A549 (cell line): Measurements from ENCODE around the gene TRPV2.

Source experiments
- BCL3 ChIP-seq: fragments of >200 bp; sonication (Bioruptor Twin); formaldehyde crosslinking; IDR thresholded peaks from 3 replicates; pipeline ENCODE4 v1.6.1; 2016
- CHD4 ChIP-seq: fragments of 200-600 bp; sonication (generic); IDR thresholded peaks from 2 replicates; pipeline ENCODE4 v1.6.1; 2016; ENCODE audit warnings: antibody characterized with exemption, mild to moderate bottlenecking, borderline replicate concordance
- CTCF ChIP-seq: fragments of >200 bp; sonication (Bioruptor Twin); formaldehyde crosslinking; IDR thresholded peaks from 3 replicates; pipeline ENCODE4 v1.5.1; 2016
- ELK1 ChIP-seq: fragments of 150-350 bp; IDR thresholded peaks from 2 replicates; pipeline ENCODE4 v1.6.1; 2014; ENCODE audit warnings: low read depth, mild to moderate bottlenecking, low read length
- HOXA7 ChIP-seq: fragments of 250-450 bp; sonication (Bioruptor Pico); IDR thresholded peaks from 2 replicates; pipeline ENCODE4 v1.5.0; 2020; ENCODE audit warnings: mild to moderate bottlenecking, moderate library complexity
- MAX ChIP-seq: IDR thresholded peaks from 2 replicates; pipeline ENCODE4 v1.6.1; 2012
- MYC ChIP-seq: IDR thresholded peaks from 2 replicates; pipeline ENCODE4 v1.6.1; 2012; ENCODE audit warnings: mild to moderate bottlenecking, inconsistent platforms, low read length, improper control_type of control experiment, borderline replicate concordance
- NR3C1 ChIP-seq: fragments of >200 bp; sonication (Bioruptor Twin); formaldehyde crosslinking; IDR thresholded peaks from 3 replicates; pipeline ENCODE4 v1.6.1; 2017
- POLR2A ChIP-seq: IDR thresholded peaks from 2 replicates; pipeline ENCODE4 v1.6.1; 2012; ENCODE audit warnings: mild to moderate bottlenecking, low read length
- RAD21 ChIP-seq, 2 experiments: fragments of >200 bp in 1 of 2; sonication (Bioruptor Twin) in 1 of 2; formaldehyde crosslinking in 1 of 2; IDR thresholded peaks in 1 of 2; conservative IDR thresholded peaks in 1 of 2; 2 replicates in 1 of 2; 3 replicates in 1 of 2; pipeline ENCODE4 v1.6.1; 2012 to 2018; ENCODE audit warnings: inconsistent platforms in 1 of 2
- SMC3 ChIP-seq: fragments of >200 bp; sonication (Bioruptor Twin); formaldehyde crosslinking; IDR thresholded peaks from 3 replicates; pipeline ENCODE4 v1.6.1; 2018; ENCODE audit warnings: inconsistent platforms

- TF ChIP-seq CTCF (no peak), CHD4 (no peak), MYC (no peak), NR3C1 (no peak), SMC3 (no peak), POLR2A (no peak), RAD21 (conservative IDR thresholded peaks at IDR 0.05 in 1 of 2, IDR thresholded peaks at IDR 0.05 in 1 of 2) (no peak), ELK1 (no peak), HOXA7 (CRISPR knock-in tag) (no peak), MAX (no peak), BCL3 (no peak)
Observed at GRCh38 chr17:16460796-16461605, 45.6 kb downstream of the TRPV2 start.
